B cell (primary cell): ENCODE measurements around the gene CDH1.

Experiments used
- EZH2 ChIP-seq: IDR thresholded peaks from 2 replicates; pipeline ENCODE4 v1.6.1; 2012; ENCODE audit warnings: borderline replicate concordance, low read depth, mild to moderate bottlenecking, moderate library complexity, low read length; ENCODE audit not compliant: insufficient read depth, poor library complexity, severe bottlenecking
- TF ChIP-seq, protein P1 (sequence below): fragments of 200-600 bp; IDR thresholded peaks from one replicate; pipeline ENCODE4 v1.8.0; 2022; ENCODE audit warnings: antibody characterized with exemption, mild to moderate bottlenecking

DNA sequence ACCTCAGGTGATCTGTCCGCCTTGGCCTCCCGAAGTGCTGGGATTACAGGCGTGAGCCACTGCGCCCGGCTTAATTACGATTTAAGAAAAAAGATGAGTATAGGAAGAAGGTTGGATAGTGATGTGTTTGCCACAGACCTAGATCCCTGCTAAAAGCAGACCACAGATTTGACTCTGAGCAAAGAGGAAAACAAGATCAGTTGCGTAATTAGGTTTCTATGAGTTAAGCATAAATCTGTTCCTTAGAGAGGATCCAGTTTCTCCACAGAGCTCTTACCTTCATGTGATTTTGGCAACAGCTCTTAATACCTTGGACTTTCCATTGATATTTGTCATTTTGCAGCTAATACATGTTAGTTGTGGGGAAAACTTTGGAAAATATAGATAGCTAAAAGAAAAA is 31.1 kb downstream of the CDH1 start:
- TF ChIP-seq, protein P1, sequence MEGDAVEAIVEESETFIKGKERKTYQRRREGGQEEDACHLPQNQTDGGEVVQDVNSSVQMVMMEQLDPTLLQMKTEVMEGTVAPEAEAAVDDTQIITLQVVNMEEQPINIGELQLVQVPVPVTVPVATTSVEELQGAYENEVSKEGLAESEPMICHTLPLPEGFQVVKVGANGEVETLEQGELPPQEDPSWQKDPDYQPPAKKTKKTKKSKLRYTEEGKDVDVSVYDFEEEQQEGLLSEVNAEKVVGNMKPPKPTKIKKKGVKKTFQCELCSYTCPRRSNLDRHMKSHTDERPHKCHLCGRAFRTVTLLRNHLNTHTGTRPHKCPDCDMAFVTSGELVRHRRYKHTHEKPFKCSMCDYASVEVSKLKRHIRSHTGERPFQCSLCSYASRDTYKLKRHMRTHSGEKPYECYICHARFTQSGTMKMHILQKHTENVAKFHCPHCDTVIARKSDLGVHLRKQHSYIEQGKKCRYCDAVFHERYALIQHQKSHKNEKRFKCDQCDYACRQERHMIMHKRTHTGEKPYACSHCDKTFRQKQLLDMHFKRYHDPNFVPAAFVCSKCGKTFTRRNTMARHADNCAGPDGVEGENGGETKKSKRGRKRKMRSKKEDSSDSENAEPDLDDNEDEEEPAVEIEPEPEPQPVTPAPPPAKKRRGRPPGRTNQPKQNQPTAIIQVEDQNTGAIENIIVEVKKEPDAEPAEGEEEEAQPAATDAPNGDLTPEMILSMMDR, result no peak
- TF ChIP-seq EZH2, result no peak
